NCI-H2196 (cell line): ENCODE results near the gene TMEM250.

Experiments
- DNase-seq: peaks from one replicate; lab custom pipeline; 2025; ENCODE audit not compliant: unreplicated experiment; lab: John Stamatoyannopoulos, UW

The TMEM250 gene

DNA sequence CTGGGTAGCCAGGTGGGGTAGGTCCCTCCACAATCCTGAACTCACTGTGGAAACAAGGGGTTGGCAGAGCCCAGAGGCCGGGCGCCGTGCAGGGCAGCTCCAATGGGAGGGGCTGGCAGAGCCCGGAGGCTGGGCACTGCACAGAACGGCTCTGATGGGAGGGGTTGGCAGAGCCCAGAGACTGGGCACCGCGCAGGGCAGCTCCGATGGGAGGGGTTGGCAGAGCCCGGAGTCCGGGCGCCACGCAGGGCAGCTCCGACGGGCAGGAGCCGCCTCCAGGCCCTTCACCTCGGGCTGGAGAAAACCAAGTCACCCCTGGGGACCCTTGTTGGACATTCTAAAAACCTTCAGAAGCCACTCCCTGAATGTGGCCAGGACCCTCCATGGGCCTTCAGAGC, 32.9 kb downstream of the TMEM250 start:
- peak; percentile 83 for DNase-seq

DNA sequence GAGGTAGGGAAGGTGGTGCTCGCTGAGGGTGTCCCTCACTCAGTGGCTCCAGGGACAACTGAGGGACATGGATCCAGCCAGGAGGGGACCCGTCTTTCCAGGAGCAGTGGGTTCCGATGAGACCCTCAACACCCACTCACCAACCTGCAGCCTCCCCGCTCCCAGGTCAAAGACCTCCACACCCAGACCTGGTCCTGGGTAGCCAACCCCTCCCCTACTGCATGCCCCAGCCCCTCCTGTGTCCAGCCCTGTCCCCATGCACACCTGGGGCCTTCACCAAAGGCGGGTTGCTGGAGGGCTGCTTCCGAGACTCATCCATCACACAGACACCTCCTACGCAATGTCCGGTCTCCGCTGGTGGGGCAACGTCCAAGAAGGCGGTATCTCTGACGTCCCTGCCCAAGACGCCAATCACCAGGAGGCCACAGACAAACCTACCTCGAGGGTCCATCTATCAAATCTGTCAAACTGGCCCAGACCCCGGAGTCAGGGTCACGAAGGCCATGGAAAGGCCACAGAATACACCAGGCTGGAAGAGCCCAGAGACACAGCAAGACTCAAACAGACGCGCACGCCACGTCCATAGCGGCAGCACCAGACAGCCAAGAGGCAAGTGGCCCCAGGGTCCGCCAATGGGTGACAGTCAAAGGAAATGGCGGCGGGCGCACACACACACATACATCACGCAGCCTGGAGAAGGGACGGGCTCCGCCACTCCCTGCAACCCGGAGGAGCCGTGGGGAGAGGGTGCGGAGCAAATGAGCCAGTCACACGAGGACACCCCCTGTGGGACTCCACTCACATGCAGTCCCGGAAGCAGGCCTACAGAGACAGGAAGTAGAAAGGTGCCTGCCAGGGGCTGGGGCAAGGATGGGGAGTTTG, 34.4 kb downstream of the TMEM250 start:
- no peak for DNase-seq

DNA sequence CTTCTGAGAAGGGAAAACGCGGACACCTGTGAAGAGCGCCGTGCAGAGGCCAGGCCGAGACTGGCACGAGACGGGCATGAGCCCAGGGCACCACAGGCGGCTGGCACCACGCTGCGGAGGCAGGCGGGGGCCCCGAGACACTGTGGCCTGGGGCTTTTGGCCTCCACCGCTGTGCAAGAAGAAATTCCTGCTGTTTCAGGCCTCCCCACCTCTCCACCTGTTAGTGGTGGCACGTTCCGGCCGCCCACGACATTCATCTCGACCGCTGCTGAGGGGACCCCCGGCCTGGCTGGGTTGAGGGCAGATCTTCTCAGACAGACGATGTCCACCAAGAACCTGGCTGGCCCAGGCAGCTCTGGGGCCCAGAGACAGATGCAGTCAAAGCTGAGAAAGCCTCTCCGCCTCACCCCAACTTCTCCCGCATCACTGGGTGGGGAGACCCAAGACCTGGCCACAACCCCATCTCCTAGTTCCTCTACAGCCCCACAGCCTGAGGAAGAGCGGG, 35.1 kb downstream of the TMEM250 start:
- DNase-seq = no peak

DNA sequence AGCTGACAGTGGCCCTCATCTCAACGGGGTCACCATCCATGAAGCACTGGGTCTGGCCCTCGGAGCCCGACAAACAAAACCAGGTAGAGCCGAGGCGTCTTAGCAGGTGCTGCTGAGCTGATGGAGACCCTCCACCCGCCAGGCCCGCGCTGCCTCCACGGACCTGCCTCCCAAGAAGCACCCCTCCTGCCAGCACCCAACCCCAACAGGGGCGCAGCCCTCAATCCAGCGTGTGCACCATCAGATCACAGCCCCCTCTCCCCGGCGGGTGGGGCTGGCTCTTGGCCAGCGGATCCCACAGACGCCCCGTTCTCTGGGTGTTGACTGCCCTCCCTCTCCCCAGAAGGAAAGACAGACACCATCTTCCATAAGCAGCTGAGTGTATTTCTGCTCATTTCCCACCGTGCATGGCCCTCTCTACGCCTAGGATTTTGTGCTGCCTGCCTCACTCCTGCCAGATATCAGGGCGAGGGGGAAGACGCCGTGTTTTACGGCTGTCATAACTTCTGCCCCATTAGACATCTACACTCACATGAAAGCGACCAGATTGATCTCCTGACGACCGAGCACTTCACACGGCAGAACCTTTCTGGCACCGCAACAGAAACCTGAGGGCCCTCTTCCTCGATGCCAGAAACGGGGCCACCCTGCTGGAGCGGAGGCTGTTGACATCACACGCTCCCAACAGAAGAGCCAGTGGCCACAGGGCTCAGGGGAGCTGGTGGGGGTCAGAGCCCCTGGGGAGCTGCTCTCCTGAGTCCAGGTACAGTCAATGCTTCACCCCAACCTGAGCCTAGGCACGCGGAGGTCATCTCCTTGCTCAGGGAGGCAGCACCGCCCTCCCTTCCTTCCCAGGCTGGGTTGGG, 35.9 kb downstream of the TMEM250 start:
- DNase-seq = no peak

DNA sequence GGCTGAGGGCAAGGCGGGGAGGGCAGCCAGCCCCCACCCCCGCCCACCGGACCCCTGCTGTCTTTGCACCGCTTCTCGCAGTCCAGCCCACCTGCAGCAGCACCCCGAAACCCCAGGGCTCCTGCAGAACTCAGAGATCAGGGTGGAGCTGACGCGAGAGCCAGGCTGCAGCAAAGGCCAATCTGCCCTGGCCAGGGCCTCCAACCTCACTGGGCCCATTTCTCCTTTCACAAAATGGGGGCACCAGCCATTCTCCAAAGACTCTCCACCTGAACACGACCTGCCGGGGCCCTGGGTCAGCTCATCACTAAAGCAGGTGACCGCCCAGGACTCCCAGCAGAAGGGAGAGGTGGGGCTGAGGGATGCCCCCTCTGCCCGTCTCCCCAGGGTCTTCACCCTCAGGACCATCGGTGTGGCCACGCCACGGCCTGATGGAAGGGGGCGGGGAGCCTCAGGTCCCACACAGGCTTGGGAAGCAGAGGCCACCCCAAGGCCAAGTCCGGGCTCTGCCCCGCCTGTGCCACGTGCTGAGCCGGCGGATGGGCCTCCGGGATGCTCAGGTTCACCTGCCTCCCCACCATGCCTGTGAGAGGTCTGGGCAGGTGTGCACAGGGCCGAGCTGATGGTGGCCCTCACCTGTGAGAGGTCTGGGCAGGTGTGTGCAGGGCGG, 36.7 kb downstream of the TMEM250 start:
- no peak for DNase-seq

DNA sequence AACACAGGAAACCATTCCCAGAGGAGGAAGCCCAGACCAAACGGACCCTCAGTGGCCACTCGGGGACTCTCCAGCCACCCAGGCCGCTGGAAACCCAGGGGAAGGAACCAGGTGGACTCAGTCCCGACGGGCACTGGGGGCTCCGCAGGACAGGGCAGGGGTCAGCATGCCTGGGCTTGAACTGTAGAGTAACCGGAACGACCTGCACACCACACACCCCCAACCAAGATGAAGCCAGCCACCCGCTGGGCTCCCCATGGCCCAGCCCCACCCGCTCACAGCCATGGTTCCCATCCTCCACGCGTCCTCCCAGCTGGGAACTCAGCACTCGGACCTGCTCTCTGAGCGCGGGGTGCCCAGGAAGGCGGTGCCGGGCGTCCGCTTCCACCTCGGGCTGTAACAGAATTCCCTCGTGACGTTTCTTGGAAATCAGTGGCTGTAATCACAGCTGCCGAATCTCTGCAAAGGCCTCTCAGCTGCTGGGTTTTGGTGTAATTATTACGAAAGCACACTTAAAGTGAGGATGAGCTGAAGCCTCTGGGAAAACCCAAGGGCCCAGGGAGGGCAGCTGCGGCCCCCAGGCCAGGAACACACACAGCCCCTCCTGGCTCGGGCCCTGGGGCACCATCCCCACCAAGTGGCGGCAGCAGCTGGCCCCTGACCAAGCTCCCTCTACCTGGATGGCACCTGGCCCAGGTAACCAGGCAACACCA, 37.4 kb downstream of the TMEM250 start:
- peak; percentile 59 for DNase-seq

DNA sequence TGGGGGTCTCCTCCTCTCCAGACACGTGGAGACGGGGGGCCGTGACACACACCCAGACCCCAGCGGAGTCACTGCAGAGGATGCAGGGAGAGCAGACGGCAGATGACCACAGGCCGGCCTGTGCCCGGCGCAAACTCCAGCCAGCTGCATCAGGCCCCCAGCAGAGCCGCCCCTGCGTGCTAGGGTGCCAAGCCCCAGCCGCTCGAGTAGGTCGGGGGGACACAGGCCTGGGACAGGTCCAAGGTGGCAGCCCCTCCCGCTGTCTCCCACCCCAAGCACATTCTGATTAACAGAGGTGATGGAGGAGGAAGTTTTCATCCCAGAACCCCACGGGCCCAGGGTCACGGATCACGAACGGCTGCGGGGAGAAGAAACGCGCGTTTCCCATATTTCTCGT, 38.0 kb downstream of the TMEM250 start:
- DNase-seq = no peak

DNA sequence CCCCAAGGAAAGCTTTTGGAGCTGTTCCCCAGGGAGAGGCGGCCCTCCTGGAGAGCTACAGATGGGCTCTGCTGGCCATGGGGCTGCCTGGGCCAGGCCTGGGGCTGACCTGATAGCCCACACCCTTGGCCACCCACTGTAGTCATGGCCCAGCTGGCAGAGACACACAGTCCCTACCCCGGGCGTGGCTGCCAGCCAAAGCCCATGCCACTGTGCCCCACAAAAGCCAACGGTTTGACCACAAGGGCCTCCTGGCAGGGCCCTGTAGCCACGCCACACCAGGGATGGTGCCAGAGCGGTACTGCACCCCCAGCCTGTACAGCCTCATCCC, 38.8 kb downstream of the TMEM250 start:
- no peak for DNase-seq

DNA sequence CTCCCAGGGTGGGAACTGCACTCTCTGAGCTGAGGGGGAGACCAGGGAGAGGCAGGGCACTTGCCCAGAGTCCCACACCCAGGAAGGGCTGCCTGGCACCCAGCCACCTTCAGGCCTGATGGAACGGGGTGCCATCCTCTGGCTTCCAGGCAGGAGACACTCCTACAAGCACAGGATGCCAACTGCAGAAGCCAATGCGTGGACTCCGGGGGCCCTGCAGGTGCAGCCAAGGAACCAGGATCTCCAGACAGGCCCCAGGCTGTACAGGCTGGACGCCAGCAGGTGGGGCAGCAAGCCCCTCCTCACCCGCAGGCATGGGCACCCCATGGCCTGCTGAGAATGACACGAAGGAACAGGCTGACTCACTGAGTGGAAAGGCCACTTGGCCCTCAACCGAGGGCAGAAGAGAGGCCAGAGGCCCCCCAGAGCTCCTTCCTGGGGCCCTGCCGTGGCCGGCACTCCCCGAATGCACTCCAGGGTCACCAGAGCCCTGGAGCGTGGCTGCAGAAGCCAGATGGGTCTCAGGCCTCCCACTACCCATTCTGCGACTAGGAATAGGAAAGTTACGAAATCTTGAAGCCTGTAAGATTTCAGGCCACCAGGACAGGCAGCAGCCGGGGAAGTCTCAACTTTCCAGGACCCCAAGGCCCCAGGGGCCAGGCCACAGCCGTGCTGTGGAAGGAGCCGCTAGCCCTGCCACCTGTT, 39.3 kb downstream of the TMEM250 start:
- DNase-seq = peak; percentile 29

DNA sequence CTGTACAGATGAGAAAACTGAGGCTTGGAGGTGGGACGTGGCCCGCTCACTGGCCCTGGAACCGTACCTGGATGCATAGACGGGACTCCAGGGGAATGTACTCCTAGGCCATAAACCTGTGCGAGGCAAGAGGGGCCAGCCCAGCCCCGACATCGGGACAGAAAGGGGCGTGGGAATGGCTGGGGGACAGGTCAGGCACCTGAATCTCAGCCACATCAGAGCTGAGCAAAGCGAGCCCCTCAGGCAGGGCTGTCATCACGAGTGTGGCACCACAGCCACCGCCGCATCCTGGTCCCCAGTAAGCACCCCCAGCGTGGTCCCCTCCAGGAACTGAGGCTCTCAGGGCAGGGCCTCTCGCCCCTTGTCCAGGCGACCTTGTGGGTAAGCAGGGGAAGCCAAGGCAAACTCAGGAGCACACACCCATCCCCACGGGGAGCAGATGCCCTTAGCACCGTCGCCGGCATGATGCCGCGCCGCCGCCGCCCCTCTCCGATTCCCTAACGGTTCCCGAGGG, 40.1 kb downstream of the TMEM250 start:
- no peak for DNase-seq

DNA sequence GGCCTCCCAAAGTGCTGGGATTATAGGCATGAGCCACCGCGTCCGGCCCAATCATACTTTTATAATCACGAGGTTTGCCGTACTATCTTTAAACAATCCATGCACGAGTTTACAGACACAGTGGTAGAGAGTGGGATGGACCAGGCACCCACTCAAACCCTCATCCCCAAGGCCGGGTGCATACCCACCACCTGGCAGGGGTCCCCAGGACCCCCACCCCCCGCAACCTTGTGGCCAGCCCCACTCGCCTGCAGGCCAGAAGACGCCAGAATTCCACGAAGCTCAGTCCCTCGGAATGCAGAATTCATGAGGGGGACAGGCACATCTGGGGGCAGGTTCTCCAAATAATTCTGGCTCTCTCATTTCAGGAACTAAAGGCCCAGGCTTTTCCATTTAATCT, 40.7 kb downstream of the TMEM250 start:
- DNase-seq = no peak

DNA sequence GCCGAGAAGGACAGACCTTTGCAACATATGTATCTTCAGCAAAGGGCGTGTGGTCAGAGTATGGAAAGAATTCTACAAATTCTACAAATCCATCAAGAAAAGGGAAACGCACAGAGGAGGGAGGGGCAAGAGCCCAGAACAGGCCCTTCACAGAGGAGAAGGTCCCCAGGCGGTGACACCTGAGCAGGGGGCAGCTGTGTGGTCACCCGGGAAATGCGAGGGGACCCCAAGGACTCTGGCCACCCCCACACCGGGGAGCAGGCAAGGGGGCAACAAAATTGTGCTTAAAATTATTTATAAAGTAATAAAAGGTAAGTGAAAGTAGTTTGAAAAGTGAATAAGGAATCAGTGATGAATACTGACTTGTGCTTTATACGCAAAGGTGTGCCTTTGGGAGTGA, 41.2 kb downstream of the TMEM250 start:
- no peak for DNase-seq

DNA sequence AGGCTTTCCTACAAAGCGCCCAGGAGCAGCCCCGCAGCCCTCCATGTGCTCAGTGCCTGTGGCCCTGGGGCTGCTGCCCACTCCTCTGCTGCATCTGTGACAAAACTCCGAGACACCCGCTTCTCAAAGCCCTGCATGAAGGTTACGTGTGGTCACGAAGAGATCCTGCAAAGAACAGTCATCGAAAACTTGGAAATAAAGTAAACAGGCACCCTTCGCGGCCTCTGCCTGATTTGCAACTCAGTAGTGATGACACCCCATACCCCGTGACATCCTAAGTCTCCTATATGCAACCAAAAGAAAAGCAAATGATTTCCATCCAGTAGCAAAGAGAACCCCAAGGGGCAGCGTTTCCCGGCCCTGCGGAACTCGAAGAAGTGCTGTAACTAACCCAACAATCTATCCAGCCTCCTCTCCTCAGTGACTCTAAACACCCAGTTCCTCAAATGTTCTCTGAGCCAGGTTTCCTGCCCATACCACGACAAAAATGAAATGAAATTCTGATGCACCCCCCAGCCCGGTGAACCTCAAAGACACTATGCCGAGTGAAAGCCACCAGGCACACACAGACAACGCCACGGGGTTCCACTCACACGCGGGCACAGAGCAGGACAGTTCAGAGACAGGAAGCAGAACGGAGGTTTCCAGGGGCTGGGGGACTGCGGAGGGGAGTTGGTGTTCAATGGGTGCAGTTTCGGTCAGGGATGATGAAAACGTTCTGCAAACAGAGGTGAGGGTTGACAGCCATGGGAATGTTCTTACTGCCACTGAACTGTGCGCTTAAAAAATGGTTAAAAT, 42.6 kb downstream of the TMEM250 start:
- DNase-seq = no peak

DNA sequence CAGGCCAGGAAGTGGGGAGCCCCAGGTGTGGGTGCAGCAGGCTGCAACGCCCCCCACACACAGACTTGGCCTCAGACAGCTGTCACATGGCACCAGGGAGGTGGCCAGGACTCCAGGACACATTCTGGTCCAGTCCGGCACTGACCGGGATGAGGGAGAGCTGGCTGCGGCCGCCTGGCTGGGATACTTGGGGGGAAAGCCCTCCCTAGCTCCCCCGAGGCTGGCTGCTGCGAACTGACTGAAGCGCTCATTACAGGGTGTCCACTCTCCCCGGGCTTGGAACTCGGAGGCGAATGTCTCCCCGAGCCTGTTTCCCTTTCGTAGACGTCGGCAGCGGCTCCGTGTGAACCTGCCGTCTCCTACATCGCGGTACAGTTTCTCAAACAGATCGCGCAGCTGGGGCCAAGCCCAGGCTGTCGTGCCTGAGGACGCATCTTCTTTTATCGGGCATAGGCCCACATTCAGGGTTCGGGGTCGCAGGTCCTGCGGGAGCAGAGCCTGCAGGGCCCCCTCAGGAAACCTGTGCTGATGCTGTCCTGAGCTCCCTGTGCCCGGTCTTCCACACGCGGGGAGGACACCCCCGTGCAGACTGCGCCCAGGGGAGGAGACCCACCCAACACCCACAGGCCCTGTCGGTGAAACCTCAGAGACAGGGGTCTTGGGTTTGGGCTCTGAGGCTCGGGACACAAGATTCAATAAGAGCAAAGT, 43.4 kb downstream of the TMEM250 start:
- DNase-seq = no peak

DNA sequence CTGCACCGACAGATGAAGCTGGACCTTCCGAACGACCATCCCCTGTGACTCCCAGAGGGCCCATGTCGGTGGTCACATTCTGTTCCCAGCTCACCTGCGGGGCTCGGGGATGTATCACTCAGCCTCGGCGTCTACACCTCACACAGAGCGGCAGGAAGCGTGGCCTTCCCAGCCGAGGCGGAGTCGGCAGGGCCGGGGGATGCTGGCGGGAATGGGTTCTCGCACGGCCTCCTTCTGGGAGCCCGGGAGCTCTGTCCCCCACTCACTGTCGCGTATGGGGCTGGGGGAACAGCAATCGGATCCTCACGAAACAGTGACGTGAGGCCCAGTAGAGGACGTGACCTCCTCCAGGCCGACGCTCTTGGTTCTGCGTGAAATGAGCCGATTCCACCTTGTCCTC, 44.0 kb downstream of the TMEM250 start:
- DNase-seq = no peak
